B cell (primary cell): ENCODE measurements around the gene ACYP1. TPM values are rescaled to one million over a fixed set of nuclear protein-coding genes. Genes with fewer than 3 reads are reported as not detected.

ENCODE experiments used
- ATAC-seq: fragments of 200-7000 bp; cut with Tn5 transposase; one replicate; pipeline ENCODE4 v1.10.0; 2021; ENCODE audit warnings: low read depth, mild to moderate bottlenecking, moderate number of reproducible peaks, moderate library complexity
- CTCF ChIA-PET: fragments of 350-600 bp; sonication (Branson Sonifier 250); formaldehyde crosslinking; loops from one replicate; lab custom pipeline; 2021; ENCODE audit warnings: antibody characterized with exemption, inconsistent platforms; lab: Charles Lee
- POLR2A ChIA-PET: fragments of 350-600 bp; sonication (Branson Sonifier 250); formaldehyde crosslinking; loops from one replicate; lab custom pipeline; 2021; ENCODE audit warnings: antibody characterized with exemption; lab: Charles Lee
- DNase-seq: peaks from one replicate; pipeline ENCODE4 v3.0.0; 2013
- H2AFZ ChIP-seq: 2 replicates; pipeline ENCODE4 v1.6.1; 2012; ENCODE audit warnings: mild to moderate bottlenecking, low read depth, low read length; ENCODE audit not compliant: insufficient read depth, poor library complexity, severe bottlenecking
- H3K27ac ChIP-seq, 2 donors: 1 replicate in 1 of 2; 2 replicates in 1 of 2; pipeline ENCODE4 v1.5.1; 2012 to 2013; ENCODE audit warnings: low read length in 2 of 2, mild to moderate bottlenecking in 2 of 2, moderate library complexity in 1 of 2
- H3K27me3 ChIP-seq, 4 experiments: fragments of 200-600 bp in 1 of 4; sonication (generic) in 1 of 4; replicated peaks in 1 of 4; 1 replicate in 2 of 4; 2 replicates in 2 of 4; pipeline versions ENCODE4 v1.6.1 to v1.7.0; 2013 to 2016; ENCODE audit warnings: low read length in 3 of 4, mild to moderate bottlenecking in 2 of 4, mixed read lengths in 1 of 4, moderate library complexity in 1 of 4; ENCODE audit not compliant: insufficient read depth in 4 of 4, control insufficient read depth in 3 of 4; ENCODE audit errors: control extremely low read depth in 1 of 4
- H3K36me3 ChIP-seq, 2 experiments: replicated peaks in 1 of 2; 1 replicate in 1 of 2; 2 replicates in 1 of 2; pipeline versions ENCODE4 v1.6.1 to v1.7.1; 2013; ENCODE audit warnings: low read length in 1 of 2; ENCODE audit not compliant: insufficient read depth in 2 of 2, control insufficient read depth in 1 of 2; ENCODE audit errors: control extremely low read depth in 1 of 2, extremely low read depth in 1 of 2
- H3K4me1 ChIP-seq, 2 donors: fragments of 200-600 bp in 1 of 2; sonication (generic) in 1 of 2; 1 replicate in 1 of 2; 2 replicates in 1 of 2; pipeline versions ENCODE4 v1.5.1 to v1.6.1; 2013 to 2017; ENCODE audit warnings: low read length in 2 of 2; ENCODE audit not compliant: control insufficient read depth in 2 of 2, insufficient read depth in 2 of 2
- H3K4me2 ChIP-seq: replicated peaks from 2 replicates; pipeline ENCODE3; 2012; ENCODE audit warnings: mild to moderate bottlenecking, low read depth, low read length; ENCODE audit not compliant: poor library complexity, severe bottlenecking
- H3K4me3 ChIP-seq, 5 experiments: fragments of 200-600 bp in 1 of 5; sonication (generic) in 1 of 5; 1 replicate in 3 of 5; 2 replicates in 2 of 5; pipeline versions ENCODE4 v1.5.1 to v1.7.0; 2011 to 2016; ENCODE audit warnings: low read length in 4 of 5, mild to moderate bottlenecking in 4 of 5, low read depth in 2 of 5, control low read depth in 1 of 5, moderate library complexity in 1 of 5; ENCODE audit not compliant: insufficient read depth in 1 of 5; ENCODE audit errors: control extremely low read depth in 1 of 5, extremely low read depth in 1 of 5
- H3K79me2 ChIP-seq: fragments of 200-600 bp; sonication (generic); one replicate; pipeline ENCODE4 v1.6.0; 2016; ENCODE audit warnings: low read length; ENCODE audit not compliant: control insufficient read depth, insufficient read depth
- H3K9ac ChIP-seq: fragments of 200-600 bp; sonication (generic); 2 replicates; pipeline ENCODE4 v1.6.1; 2017; ENCODE audit warnings: mild to moderate bottlenecking, low read length, moderate library complexity
- H3K9me3 ChIP-seq, 3 donors: one replicate each; pipeline versions ENCODE4 v1.6.1 to v1.7.1; 2013; ENCODE audit warnings: low read length in 2 of 3; ENCODE audit not compliant: control insufficient read depth in 2 of 3, insufficient read depth in 1 of 3; ENCODE audit errors: control extremely low read depth in 1 of 3
- H4K20me1 ChIP-seq: 2 replicates; pipeline ENCODE4 v1.6.0; 2012; ENCODE audit warnings: mild to moderate bottlenecking, low read length; ENCODE audit not compliant: insufficient read depth, control insufficient read depth, poor library complexity, severe bottlenecking
- H3K27ac Mint-ChIP-seq: one replicate; pipeline ENCODE4 v1.8.0; 2021; ENCODE audit warnings: mixed read lengths
- H3K27me3 Mint-ChIP-seq: one replicate; pipeline ENCODE4 v1.8.0; 2021; ENCODE audit warnings: mixed read lengths
- H3K4me1 Mint-ChIP-seq: one replicate; pipeline ENCODE4 v1.8.0; 2021; ENCODE audit warnings: mixed read lengths
- H3K4me3 Mint-ChIP-seq: one replicate; pipeline ENCODE4 v1.8.0; 2021; ENCODE audit warnings: mixed read lengths
- H3K9me3 Mint-ChIP-seq: one replicate; pipeline ENCODE4 v1.8.0; 2022; ENCODE audit warnings: mixed read lengths; ENCODE audit not compliant: insufficient read depth
- EZH2 ChIP-seq: IDR thresholded peaks from 2 replicates; pipeline ENCODE4 v1.6.1; 2012; ENCODE audit warnings: borderline replicate concordance, low read depth, mild to moderate bottlenecking, moderate library complexity, low read length; ENCODE audit not compliant: insufficient read depth, poor library complexity, severe bottlenecking
- WGBS: methylation state at CpG from one replicate; pipeline ENCODE4 v1.1.5; 2013; ENCODE audit warnings: missing lambda C conversion rate; ENCODE audit not compliant: insufficient coverage; 5-methylcytosine and 5-hydroxymethylcytosine counted together
- intact Hi-C: fragments of 100-400 bp; cut with micrococcal nuclease; formaldehyde crosslinking; loops from one replicate; pipeline ENCODE4 v1.10.0; 2022
- polyA plus RNA-seq: library from polyadenylated mRNA; depleted of rRNA; stranded (reverse); fragments of >200 nt; gene quantifications from 2 replicates; pipeline ENCODE4 v1.2.3, GENCODE V29; 2012
- total RNA-seq, 2 donors: library from RNA; stranded (reverse); fragments of 120-200 nt in 1 of 2; gene quantifications; 1 replicate in 1 of 2; 2 replicates in 1 of 2; pipeline versions ENCODE4 v1.2.3 to v1.2.4, GENCODE V29; 2013 to 2022
- TF ChIP-seq, protein P1 (sequence below): fragments of 200-600 bp; IDR thresholded peaks from one replicate; pipeline ENCODE4 v1.8.0; 2022; ENCODE audit warnings: antibody characterized with exemption, mild to moderate bottlenecking

Gene ACYP1
- total and polyA plus RNA-seq, 2 donors (not counting 1 experiment from before 2014, with no cell fraction given), result 38.3 to 46.7 TPM

DNA sequence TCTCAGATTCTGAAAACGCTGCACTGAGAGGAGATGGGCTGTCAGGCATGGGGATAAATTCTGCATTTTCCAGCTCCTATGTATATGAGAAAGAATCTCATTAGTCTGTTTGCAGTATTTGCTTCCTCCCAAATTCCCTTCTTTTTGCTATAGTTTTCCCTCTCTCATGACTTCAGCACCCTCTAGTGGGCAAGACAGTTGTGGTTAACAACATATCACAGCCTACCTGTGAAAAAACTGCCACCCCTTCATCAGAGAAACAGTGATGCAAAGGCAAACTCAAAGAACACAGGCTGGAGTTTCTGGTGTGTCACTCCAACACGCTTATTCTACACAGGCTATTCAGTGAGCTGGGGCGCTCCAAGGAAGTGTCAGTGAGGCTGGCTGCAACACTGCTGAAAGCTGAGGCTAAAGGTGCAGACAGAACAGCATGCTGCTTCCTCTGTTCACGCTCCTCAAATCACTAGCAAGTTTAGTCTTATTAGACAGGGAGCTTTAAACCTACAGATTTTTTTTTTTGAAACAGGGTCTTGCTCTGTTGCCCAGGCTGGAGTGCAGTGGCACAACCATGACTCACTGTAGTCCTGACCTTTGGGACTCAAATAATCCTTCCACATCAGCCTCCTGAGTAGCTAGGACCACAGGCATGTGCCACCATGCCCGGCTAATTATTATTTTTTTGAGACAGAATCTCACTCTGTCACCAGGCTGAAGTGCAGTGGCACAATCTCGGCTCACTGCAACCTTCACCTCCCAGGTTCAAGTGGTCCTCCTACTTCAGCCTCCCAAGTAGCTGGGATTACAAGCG is 24.9 kb upstream of the ACYP1 start:
- Mint-ChIP-seq H3K4me3 (no peak overlapping the region), H3K27me3 (no peaks in the 10 kb centered on the region), H3K4me1 (no peaks in the 10 kb centered on the region), H3K27ac (no peak overlapping the region), H3K9me3 (no peaks in the 10 kb centered on the region)
- Histone ChIP-seq H3K9ac (no peak overlapping the region), H3K27ac (no peak overlapping the region), H3K27me3 (no peaks in the 10 kb centered on the region), H2AFZ (no peak overlapping the region), H4K20me1 (no peaks in the 10 kb centered on the region), H3K79me2 (no peaks in the 10 kb centered on the region), H3K4me3 (no peak overlapping the region), H3K36me3 (peaks cover 1 to 60% of the 10 kb centered on the region in 2 experiments), H3K9me3 (no peaks in the 10 kb centered on the region), H3K4me1 (no peaks in the 10 kb centered on the region), H3K4me2 (no peak overlapping the region)
- WGBS, result 84% methylated on average over 4 of the region's 7 CpGs
- DNase-seq (peak; percentile 65), ATAC-seq (peak; percentile 51)
- intact Hi-C loops, result loop anchor here (1.0 to 2.0 kb wide), 4 partner anchors 142 to 479 kb away; no protein-coding TSS in a partner anchor
- ChIA-PET CTCF (interaction anchor here (0.6 to 6.8 kb wide), 51 partner anchors 10 to 480 kb away, joined by 3 to 144 read pairs (median 4); partner anchors contain the start of genes ACYP1, DLST, EIF2B2 and PGF), POLR2A (no interaction called here)
- TF ChIP-seq, protein P1, sequence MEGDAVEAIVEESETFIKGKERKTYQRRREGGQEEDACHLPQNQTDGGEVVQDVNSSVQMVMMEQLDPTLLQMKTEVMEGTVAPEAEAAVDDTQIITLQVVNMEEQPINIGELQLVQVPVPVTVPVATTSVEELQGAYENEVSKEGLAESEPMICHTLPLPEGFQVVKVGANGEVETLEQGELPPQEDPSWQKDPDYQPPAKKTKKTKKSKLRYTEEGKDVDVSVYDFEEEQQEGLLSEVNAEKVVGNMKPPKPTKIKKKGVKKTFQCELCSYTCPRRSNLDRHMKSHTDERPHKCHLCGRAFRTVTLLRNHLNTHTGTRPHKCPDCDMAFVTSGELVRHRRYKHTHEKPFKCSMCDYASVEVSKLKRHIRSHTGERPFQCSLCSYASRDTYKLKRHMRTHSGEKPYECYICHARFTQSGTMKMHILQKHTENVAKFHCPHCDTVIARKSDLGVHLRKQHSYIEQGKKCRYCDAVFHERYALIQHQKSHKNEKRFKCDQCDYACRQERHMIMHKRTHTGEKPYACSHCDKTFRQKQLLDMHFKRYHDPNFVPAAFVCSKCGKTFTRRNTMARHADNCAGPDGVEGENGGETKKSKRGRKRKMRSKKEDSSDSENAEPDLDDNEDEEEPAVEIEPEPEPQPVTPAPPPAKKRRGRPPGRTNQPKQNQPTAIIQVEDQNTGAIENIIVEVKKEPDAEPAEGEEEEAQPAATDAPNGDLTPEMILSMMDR, result peak; percentile 81
- no peak for TF ChIP-seq EZH2

GRCh38 chr14:75088153-75088552 is 24.3 kb upstream of the ACYP1 start:
- Histone ChIP-seq H4K20me1 (no peaks in the 10 kb centered on the region), H3K4me2 (no peak overlapping the region), H3K4me3 (no peak overlapping the region), H3K4me1 (no peaks in the 10 kb centered on the region), H3K9me3 (no peaks in the 10 kb centered on the region), H3K27ac (no peak overlapping the region), H3K9ac (no peak overlapping the region), H2AFZ (no peak overlapping the region), H3K27me3 (no peaks in the 10 kb centered on the region), H3K36me3 (peaks cover 3 to 64% of the 10 kb centered on the region in 2 experiments), H3K79me2 (no peaks in the 10 kb centered on the region)
- ATAC-seq, result no peak
- WGBS, result 94% methylated on average over 2 of the region's 2 CpGs
- Mint-ChIP-seq H3K27me3 (no peaks in the 10 kb centered on the region), H3K4me1 (no peaks in the 10 kb centered on the region), H3K9me3 (no peaks in the 10 kb centered on the region), H3K27ac (no peak overlapping the region), H3K4me3 (no peak overlapping the region)
- TF ChIP-seq, protein P1, result no peak
- TF ChIP-seq EZH2, result no peak
- no peak for DNase-seq
- CTCF ChIA-PET, result interaction anchor here (0.6 to 6.8 kb wide), 47 partner anchors 9 to 479 kb away, joined by 3 to 144 read pairs (median 4); partner anchors contain the start of genes ACYP1, DLST, EIF2B2 and PGF
- intact Hi-C loops, result loop anchor here (1.0 to 2.0 kb wide), 4 partner anchors 142 to 479 kb away; no protein-coding TSS in a partner anchor
- POLR2A ChIA-PET, result no interaction called here
